Fibroblast of the conjunctiva (primary cell): ENCODE measurements around the gene KIF1C.
"Not testable (repeated sequence)": the region's sequence is repeated elsewhere in the genome, so short reads cannot be mapped to it uniquely, and the experiment has no call there.

ENCODE experiments used
- DNase-seq: peaks from one replicate; pipeline ENCODE4 v3.0.0-alpha.2; 2010; ENCODE audit warnings: low read depth

KIF1C gene

DNA sequence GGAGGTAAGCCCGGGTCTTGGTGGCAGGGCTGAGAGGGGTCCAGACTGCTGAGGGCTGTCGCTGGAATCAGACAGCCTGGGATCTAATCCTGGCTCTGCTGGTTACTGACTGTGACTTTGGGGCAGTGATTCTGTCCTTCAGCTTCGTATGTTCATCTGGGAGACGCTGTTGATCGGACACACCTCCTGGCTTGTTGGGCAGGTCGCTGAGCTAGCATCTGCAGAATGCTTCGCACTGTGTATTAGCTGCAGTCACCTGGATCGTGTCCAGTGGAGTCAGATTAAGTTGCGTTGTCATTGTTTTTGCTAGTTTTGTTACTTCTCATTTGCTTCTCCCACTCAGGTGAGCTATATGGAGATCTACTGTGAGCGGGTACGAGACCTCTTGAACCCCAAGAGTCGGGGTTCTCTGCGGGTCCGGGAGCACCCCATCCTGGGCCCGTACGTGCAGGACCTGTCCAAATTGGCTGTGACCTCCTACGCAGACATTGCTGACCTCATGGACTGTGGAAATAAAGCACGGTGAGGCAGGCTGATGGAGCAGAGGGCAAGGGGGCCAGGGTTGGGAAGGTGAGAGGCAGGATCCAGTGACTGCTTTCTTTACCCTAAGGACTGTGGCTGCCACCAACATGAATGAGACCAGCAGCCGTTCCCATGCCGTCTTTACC lies 4.5 kb downstream of the KIF1C start:
- no peak for DNase-seq

DNA sequence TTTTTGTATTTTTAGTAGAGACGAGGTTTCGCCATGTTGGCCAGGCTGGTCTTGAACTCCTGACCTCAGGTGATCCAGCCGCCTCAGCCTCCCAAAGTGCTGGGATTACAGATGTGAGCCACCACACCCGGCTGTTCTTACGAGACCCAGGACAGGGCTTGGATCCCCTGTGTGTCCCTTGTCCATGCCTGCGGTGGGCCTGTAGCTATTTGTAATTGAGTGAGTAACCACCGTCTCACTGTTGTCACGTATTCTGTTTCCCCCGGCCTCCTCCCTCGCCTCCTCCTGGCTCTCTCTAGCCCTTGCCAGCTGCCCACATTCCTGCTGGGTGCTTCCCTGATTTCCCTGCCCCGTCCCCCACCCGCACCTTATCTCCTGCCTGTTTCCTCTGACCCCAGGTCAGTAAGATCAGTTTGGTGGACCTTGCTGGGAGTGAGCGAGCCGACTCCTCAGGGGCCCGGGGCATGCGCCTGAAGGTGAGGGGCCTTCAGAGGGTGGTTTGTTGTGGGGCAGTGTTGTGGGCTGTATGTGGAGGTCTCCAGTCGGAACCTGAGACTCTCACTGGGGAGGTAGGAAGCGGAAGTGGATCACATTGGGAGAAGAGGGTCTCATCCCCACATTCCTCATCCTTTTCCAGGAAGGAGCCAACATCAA lies 5.6 kb downstream of the KIF1C start:
- DNase-seq, result no peak

DNA sequence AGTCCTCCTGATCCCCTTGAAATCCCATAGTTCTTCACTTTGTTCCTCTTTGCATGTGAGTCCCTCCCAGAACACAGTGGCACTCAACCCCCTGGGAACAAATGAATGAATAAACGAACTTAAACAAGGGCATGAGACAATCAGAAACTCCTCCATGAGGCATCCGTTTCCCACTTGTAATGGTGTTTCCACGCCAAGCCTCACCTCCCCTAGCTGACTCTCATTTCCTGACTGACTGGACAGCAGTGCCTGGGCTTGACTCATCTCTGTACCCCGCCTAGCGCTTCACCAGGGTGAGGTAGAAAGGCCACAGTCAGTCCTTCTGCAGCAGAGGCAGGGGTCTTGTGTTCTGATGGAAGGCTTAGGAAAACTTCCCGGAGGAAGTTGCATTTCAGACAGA lies 14.2 kb downstream of the KIF1C start:
- no peak for DNase-seq

DNA sequence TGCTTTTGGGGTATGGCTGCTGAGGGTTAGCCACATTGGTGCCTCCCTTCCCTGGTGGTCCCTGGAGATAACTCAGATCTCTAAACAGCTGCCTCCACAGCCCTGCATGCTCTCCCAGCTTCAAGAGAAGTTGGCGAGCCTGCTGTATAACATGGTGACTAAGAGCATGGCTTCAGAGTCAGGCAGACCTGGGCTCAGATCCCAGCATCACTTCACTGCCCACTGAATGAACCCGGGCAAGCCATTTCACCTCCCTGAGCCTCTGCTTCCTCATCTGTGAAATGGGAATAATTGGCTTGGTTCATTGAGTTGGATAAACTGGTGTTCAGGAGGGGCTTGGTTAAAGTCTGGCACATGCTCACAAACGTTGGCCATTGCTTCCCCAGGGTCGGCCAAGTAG lies 16.6 kb downstream of the KIF1C start:
- no peak for DNase-seq

DNA sequence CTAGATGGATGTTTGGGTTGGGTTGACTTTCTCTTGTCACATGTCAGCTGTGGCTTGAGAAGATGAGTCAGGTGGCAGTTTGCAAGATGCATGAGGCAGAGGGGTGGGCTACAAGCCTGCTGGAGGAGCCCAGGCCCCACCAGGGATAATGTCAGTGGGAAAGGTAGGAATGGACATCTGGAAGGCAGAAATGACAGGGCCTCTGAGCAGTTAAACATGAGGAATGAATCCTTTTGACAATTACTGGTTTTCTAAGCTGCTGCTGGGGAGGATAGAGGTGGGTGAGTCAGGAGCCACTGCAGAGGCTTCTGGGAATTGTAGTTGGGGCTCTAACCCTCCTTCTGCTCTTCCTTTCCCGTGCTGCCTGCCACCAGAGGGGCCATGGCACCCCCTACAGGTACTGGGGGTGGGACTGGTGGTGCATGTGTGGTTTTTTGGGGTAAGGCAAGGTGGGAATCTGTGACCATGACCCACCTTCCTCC lies 21.8 kb downstream of the KIF1C start:
- no peak for DNase-seq

DNA sequence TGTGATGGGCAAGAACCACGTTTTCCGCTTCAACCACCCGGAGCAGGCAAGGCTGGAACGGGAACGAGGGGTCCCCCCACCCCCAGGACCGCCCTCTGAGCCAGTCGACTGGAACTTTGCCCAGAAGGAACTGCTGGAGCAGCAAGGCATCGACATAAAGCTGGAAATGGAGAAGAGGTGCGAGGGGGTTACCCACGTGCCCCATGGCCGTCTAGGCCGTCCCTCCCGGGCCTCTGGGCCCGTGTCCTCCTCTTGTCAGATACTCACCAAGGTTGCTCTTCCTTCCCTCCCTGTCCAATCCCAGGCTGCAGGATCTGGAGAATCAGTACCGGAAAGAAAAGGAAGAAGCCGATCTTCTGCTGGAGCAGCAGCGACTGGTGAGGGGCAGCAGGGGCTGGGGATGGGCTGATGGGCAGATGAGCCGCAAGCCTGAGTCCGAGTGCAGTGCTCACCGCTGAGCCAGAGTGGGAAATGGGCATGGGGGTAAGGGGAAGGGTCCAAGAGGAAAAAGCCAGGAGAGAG lies 22.8 kb downstream of the KIF1C start:
- no peak for DNase-seq

DNA sequence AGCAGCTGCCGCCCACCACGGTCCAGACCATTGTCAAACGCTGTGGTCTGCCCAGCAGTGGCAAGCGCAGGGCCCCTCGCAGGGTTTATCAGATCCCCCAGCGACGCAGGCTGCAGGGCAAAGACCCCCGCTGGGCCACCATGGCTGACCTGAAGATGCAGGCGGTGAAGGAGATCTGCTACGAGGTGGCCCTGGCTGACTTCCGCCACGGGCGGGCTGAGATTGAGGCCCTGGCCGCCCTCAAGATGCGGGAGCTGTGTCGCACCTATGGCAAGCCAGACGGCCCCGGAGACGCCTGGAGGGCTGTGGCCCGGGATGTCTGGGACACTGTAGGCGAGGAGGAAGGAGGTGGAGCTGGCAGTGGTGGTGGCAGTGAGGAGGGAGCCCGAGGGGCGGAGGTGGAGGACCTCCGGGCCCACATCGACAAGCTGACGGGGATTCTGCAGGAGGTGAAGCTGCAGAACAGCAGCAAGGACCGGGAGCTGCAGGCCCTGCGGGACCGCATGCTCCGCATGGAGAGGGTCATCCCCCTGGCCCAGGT lies 24.5 kb downstream of the KIF1C start:
- no peak for DNase-seq

DNA sequence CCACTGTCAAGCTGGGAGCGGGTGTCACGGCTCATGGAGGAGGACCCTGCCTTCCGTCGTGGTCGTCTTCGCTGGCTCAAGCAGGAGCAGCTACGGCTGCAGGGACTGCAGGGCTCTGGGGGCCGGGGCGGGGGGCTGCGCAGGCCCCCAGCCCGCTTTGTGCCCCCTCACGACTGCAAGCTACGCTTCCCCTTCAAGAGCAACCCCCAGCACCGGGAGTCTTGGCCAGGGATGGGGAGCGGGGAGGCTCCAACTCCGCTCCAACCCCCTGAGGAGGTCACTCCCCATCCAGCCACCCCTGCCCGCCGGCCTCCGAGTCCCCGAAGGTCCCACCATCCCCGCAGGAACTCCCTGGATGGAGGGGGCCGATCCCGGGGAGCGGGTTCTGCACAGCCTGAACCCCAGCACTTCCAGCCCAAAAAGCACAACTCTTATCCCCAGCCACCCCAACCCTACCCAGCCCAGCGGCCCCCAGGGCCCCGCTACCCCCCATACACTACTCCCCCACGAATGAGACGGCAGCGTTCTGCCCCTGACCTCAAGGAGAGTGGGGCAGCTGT lies 25.9 kb downstream of the KIF1C start:
- no peak for DNase-seq

DNA sequence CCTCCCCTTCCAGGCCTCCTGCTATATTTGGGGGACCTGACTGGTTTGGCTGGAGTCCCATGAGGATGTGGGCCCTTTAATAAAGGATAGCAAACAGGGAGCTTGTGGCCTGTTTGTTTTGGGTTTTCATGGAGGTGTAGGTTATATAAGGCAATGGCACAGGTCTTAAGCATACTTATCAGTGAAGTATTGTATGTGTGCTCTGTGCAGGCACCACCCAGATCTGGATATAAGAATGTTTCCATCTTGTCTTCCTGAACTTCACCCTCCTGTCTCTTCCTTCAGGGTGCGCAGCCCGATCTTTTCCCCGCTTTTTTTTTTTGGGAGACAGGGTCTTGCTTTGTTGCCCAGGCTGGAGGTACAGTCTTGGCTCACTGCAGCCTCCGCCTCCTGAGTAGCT lies 26.9 kb downstream of the KIF1C start:
- DNase-seq, result no peak

DNA sequence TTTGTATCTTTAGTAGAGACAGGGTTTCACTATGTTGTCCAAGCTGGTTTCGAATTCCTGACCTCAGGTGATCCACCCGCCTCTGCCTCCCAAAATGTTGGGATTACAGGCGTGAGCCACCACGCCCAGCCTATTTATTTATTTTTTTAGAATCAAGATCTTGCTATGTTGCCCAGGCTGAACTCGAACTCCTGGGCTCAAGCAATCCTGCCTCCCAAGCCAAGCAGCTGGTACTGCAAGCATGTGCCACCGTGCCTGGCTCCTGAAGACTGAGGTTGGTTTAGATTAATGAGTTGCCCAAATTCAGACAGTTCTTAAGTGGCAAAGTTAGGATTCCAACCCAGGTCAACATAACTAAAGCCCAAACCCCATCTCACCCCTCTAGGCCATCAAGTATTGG lies 29.5 kb downstream of the KIF1C start:
- DNase-seq, result no peak

DNA sequence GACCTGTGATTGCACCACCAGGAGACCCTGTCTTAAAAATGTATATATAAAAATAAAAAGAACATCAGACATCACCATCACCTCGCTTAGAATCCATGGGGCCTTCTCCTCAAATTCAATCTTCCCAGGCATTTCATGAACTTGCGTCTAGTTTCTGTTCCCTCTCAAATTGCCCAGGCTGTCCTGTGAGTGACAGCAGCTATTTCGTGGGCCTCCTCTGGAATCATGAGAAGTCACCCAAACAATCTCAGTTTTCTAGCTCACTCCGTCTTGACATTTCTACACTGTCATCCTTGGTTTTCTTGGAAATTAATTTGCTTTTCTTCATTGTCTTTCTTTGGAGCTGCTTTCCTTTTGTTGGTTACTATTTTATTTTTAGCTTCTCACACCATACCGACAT lies 30.2 kb downstream of the KIF1C start:
- no peak for DNase-seq

DNA sequence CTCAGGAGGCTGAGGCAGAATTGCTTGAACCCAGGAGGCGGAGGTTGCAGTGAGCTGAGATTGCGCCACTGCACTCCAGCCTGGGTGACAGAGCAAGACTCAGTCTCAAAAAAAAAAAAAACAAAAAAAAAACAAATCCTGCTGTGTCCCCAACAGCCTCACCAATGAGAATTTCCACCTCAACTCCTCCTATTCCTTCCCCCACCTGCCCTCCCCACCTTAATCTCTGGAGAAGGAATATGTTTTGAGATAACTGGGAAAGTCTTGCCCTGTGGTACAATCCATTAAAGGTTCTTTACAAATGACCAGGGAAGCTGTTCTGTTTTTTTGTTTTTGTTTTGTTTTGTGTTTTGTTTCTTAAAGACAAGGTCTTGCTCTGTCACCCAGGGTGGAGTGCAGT lies 32.4 kb downstream of the KIF1C start:
- not testable (repeated sequence) for DNase-seq

DNA sequence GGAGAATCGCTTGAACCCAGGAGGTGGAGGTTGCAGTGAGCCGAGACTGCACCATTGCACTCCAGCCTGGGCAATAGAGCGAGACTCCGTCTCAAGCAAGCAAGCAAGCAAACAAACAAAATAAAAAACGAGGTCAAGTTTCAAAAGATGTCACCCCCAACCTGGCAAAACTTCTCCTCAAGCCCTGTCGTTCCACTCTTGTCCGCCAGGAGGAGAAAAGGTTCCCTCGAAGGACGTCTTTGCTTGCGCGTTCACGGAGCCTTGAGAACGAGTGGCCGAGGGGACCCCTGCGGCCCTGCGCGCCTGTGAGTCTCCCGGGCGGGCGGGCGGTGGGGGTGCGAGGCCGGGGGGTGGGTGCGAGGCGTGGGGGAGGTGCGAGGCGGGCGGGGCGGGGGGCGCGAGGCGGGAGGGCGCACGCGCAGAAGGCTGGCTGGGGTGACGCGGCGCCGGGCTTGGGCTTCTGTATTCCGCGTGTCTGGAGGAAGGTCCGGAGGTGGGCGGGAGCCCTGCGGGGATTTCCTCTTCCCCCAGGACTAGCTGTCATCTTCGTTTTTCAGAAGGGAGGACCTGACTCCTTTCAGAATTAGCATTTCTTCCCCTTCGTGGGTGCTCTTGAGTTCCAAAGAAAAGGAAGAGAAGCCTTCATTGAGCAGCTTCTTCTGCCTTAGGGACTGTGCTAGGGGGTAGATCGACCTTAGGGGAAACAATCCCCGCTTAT lies 33.8 kb downstream of the KIF1C start:
- DNase-seq, result peak; percentile 47

DNA sequence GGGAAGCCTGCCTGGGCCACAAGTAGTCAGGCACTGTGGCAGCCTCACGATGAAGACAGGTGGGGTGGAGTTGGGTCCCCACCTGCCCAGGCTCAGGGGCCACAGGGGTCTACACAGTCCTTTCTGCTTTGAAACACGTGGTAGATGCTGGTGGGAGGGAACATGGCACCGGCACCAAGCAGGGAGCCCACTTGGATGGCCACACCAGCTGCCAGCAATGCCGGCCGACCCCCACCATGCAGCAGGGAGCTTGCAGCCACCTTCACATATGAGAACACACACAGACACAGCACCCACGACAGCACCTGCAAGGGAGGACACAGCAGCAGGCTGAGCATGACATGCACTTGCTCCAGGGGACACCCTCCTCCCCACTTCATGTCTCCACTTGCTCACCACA lies 35.1 kb downstream of the KIF1C start:
- no peak for DNase-seq

DNA sequence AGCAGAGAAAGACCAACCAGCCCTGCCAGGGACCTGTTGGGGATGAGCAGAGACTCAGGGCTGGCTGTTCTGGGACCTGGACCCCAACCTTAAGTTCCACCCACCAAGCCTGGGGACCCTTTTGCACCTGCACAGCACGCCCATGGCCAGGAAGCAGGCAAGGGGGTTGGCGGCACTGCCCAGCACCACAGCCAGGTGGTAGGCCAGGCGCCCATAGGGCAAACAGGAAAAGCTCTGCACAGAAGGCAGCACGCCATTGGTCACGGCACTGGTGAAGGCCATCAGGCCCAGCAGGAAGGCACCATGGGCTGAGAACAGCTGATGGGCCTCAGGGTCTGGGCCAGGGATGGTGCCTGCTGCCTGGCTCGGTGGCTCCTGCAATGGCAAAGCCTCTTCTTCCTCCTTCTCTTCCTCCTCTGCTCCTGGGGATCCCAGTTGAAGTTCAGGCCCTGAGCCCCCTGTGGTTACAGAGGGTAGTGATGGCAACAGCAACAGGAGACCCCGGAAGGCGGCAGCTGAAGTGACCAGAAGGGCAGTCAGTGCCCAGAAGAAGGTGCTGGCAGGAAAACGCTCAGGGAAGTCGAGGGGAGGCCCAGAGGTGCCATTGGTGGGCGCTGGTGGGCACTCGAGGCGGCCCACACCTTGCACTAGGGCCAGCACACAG lies 35.7 kb downstream of the KIF1C start:
- no peak for DNase-seq

DNA sequence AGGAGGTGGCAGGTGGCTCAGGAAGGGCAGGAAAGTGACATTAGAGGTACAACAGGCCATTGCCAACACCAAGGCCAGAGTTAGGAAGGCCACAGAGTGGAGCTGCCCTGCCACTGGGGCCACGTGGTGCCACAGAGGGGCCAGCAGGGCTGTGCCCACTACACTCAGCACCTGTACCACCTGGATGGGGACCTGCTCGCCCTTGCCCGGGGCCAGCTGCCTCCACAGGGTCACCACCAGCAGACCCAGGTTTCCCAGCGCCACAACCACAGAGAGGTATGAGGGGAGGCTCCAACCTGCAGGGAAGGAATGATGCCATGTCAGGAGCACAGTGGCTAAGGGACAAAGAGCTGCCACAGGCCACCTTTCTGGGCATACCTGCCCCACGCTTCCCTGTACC lies 36.3 kb downstream of the KIF1C start:
- no peak for DNase-seq

DNA sequence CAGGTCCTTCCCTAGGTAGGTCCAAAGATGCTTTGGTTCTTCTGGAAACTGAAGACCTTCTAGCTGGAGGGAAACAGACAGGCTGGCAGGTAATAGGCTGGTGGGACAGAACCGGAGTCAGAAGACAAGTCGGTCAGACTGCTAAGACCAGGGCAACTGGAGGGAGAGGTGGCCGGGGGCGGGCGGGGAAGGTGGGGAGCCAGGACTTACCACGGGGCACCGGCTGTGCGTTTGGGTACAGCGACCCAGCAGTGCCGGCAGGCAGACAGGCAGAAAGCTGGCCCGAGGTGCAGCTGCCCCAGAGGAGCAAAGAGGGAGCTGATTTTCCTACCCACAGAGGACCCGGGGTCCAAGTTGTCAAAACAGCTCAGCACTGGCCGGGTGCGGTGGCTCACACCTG lies 36.9 kb downstream of the KIF1C start:
- no peak for DNase-seq

DNA sequence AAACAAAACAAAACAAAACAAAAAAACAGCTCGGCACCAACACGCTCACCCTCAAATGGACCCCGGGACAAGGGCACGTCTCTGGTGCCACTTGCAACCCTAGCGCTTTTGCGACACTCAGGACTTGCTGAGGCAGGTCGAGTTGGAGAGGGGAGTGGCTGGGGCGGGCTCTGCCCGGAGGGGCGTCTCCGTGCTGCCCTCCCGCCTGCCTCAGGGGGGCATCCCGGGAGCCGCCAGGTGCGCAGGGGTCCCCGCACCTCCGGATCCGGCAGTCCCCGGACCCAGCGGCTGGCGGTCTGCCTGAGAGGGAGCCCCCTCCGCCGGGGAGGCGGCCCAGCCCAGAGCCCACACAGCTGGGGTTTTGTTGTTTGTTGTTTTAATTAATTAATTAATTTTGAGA lies 37.6 kb downstream of the KIF1C start, which contains the start of gene SLC52A1:
TSS of gene SLC52A1 (minus strand) at position 112 of the 400 bp plus-strand sequence. CDS start 820 bp downstream, outside the sequence.
- DNase-seq, result no peak

DNA sequence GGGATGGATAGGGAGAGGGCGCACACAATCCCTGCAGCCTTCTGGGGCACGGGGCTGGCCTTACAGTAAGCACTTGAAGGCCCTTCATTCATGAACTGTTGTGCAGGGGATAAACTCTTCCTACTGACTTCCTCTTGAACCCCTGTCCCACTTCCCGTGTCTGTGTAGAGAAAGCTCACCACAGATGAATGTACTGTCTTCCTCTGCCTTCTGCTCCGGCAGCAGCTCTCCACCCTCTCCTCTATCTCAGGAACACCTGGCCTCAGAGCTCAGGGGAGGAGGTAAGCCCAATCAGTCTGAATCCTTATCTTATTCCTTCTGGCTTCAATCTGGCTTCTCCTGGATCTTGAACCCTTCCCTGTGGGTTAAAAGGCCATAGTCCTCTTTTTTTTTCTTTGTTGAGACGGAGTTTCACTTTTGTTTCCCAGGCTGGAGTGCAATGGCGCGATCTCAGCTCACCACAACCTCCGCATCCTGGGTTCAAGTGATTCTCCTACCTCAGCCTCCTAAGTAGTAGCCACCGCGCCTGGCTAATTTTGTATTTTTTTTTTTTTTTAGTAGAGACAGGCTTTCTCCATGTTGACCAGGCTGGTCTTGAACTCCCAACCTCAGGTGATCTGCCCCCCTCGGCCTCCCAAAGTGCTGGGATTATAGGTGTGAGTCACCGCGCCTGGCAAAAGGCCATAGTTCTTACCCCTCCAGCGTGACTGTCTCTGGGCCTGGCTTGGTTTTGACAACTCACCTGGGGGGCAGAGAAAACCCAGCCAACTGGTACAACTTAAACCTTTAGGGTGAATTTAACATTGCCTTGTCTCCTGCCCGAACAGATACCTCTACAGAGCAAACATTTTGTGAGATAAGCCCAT lies 44.6 kb downstream of the KIF1C start:
- no peak for DNase-seq

DNA sequence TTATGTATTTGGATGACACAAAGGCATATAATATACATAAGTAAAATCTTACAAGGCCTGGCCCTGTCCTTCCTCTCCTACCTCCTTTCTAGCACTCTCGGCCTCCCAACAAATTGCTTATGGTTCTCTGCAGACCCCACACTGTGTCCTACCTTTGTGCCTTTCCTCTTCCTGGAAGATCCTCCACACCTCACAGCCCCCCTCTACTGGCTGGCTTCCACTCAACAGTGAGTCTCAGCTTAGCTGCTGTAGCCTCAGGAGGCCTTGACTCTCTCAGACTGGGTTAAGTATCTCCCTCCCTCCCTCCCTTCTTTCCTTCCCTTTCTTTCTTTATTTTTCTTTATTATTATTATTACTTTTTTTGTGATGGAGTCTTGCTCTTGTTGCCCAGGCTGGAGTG lies 45.8 kb downstream of the KIF1C start:
- no peak for DNase-seq

DNA sequence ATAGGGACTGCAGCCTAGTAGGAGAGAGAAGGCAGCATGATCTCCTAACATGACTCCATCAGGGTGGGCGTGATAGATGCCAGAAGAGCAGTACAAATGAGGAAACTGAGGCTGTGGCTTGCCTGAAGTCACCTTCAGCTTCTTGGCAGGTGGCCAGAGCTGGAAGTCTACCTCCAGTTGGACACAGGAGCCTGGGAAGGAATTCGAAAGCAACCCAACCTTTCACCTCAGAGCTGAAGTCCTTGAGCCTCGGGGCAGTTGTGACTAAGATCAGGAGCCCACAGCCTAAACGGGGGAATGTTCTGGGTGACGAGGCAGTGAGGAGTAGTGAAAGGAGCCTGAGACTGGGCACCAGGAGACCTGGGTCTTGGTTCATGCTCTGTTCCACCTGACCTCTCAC lies 46.9 kb downstream of the KIF1C start:
- no peak for DNase-seq
